NCI-H2227 (cell line): Measurements from ENCODE around the gene UVRAG.
A peak's percentile ranks its signal among the peaks of the same experiment; 100 is the strongest.

Source experiments
- DNase-seq: peaks from one replicate; lab custom pipeline; 2025; ENCODE audit not compliant: unreplicated experiment; lab: John Stamatoyannopoulos, UW

UVRAG gene

DNA sequence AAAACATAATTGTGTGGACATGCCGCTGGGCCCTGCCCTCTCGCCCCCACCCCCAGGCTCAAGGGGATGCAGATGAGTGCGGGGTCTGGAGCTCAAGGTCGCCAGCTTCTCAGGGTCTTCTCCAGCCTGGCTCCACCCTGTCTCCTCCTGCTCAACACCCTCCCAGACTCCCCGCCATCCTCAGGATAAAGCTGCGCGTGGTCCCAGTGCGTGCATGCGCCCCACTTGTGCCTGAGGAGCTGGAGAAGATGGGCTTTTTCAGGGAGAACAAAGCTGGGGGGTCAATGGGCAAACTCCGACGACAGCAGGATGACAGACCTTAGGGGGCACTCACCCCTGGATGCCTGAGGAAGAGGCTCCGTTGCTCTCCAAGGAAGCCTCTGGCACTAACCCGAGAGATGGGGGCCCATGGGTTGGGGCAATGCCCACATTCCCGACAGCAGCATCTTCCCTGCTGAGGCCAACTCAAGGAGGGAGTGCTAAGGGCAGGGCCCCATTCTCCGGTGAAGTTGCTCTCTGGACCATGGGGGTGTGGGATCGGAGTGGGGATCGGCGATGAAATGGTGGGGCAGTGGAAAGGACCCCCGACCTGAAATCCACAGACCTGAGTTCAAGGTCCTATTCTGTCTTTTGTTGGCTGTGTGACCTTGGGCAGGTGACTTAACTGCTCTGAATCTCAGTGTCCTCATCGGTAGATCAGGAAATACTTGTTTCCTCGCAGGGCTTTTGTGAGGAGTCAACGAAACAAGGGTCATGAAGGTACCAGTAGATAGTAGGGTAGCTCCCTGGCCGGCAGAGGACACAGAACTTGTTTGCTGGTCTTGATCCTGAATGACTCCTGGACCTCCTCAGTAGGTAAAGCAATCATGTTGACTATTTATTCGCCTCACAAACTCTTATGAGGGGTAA, 343.6 kb downstream of the UVRAG start:
- DNase-seq: no peak

DNA sequence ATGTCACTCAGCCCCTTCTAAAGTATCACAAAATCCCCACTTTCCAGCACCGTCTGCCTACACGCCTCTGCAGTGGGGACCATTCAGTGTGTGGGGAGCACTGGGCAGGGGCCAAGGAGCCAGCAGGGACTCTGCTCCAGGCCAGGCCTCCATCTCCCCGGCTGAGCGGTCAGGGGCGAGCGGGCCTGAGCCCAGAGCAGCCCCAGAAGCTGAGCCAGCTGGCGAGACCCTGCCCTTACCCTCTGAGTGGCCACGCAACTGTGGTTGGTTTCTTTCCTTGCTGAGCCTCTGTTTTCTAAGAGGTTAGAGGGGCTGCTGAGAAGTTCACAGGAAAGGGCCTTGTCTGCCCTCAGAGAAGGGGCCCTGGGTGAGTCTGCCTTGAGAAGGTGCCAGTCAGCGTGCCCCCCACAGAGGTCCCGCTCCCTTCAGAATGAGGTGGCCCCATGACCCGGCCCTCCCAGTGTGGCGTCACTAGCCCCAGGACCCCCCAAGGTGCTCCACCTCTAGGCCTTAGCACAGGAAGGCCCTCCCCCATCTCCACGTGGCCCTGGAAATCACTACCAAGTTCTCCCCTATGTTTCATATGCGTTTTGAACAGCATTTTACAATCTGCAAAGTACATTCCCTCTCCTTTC, 344.4 kb downstream of the UVRAG start:
- no peak for DNase-seq

DNA sequence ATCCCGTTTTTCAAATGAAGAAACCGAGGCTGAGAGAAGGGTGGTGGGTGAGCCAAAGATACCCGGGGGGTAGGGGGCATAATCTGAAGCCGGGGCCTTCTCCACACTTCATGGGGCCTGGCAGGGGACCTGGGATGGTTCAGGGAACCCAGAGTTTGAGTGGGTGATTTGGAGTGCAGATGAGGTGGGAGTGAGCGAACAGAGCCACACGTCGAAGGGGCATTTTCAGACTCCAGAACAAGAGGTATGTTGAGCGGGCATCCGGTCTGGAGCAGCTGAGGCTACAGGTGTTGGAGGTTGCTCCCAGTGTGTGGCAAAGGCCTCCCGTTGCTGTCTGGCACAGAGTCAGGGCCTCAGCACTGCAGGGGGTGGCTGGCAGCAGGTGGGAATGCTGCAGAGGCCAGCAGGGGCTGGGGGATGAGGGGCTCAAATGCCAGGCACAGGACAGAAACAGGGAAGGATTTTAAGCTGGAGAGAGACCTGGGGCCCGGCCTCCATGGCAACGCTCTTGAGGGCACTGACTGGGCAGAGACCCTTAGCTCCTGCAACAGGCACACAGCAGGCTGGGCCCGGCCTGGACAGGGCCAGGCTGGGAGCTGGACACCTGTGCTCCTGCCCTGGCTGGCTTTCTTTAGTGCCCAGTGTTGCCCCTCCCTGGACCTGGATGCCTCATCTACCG, 345.1 kb downstream of the UVRAG start:
- no peak for DNase-seq

DNA sequence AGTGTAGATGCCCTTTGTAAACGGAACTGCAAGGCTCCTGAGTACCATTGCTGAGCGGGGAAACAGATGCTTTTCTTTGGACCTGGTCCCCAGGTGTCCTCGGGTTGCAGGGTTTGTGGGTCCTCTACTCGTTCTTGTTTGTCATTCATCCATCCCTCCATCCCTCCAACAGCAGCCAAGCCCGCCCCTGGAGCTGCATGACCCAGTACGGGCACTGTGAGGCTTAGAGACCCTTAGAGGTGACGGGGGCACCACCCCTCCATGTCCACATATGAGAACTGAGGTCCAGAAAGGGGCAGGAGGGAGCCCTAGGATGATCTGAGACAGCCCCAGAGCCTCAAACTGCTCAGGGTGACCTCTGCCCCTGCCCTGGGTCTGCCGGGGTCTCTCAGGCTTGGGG, 345.8 kb downstream of the UVRAG start:
- no peak for DNase-seq

DNA sequence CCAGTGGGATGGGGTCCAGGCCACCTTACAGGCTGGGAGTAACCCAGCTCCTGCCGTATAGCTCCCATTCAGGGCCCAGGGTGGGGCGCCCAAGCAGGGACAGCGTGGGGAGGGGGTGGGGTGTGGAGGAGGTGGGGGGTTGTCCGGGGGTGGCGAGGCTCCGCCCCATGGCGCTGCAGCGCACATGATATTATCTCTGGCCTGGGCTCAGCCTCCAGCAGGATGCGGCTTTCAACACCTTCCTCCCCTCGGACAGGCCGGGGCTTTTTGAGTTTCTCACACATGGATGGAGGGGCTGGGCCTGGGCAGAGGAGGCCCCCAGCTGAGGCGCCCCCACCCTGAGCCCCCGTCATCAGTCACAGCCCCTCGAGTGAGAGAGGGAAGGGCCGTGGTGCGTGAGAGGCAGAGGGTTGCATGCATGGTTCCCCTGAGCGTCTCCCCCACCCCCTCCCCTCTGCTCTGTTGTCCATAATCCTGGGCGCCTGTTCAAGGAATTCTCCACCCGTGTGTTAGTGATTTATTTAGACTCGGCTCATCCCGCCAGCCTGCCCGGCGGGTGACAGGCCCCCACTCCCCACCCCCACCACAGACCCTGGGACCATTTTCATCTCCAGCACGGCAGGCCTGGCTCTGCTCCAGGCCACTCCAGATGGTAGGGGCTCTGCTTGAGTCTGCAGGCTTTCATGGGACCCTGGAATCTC, 346.4 kb downstream of the UVRAG start:
- DNase-seq: peak; percentile 19

DNA sequence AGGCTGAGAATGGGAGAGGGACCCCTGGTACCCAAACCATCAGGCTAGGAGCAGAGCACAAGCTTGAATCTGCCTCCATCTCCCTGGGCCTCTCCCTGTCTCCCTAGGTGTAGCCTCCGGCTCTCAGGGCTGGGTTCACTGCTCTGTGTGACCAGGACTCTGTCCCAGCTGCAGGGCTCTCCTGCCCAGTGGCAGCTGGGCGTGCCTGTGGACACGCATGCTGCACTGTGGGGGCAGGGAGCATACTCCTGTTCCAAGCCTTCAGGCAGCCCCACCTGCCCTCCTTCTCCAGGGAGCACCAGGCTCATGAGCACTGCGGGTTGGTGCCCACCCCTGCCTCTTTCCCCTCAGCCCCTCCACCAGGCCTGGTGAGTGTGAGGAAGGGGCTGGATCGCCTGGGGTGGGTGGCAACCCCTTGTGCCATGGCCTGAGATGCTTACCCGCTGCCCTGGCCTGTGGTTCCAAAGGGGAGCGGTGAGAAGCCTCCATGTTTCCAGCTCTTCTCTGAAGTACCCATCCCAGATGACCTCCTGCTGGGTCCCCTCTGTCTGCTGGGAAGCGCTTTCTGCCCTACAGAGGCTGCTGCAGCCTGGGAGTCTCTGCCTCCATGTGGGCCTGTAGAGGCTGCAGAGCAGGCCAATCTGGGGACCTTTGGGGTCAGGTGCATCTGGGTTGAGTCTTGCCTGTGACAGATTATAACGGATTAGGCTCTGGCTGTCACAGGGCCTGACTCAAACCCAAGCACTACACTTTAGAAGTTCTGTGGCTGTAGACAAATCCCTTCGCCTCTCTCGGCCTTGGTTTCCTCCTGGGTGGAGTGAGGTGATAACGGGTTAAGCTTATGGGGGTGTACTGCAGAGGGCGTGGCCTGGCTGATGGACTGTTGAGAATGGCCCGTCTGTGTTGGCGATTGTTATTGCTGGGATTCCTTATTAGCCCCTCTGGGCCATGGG, 347.6 kb downstream of the UVRAG start:
- DNase-seq: no peak

DNA sequence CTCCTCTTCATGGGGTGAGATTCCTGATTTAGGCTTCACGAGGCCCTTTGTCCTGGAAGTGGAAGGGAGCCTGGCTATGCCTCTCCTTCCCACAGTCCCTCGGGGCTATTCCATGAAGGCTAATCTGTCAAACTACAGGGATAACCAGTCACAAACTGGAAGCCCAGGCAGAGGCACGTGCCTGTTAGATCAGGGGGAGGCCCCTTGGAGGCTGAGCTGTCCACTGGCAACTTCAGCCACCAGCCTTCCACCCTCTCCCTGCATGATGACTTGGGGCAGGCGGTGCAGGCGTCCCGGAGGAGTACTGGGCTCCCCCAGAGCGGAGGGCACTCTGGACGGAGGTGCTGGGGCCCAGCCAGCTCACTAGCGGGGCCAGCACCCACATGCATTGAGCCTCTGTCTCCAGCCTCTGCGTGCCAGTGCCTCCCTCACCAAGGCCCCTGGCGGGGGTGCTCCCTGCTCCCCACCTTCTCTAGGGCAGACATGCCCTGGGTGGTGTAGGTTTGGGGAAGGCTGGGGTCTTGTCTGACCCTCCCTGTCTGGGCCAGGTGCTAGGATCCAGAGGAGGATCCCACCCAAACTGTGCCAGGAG, 348.4 kb downstream of the UVRAG start:
- no peak for DNase-seq

DNA sequence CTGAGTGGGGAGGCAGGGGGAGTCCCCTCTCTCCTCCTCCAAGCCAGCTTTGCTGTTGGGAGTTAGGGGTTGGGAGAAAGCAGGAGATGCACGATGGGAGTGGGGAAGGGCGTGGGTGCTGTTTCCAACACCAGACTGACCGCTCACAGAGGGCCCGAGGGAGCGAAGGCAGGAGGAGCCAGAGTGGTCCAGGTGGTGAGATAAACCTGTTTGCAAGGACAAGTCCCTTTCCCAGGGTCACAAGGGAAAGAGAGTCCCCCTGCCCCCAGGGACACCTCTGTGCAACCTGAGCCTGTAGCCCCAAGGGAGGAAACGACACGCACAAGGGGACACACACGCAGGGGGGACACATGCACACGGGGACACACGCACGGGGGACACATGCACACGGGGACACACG, 349.1 kb downstream of the UVRAG start:
- no peak for DNase-seq

DNA sequence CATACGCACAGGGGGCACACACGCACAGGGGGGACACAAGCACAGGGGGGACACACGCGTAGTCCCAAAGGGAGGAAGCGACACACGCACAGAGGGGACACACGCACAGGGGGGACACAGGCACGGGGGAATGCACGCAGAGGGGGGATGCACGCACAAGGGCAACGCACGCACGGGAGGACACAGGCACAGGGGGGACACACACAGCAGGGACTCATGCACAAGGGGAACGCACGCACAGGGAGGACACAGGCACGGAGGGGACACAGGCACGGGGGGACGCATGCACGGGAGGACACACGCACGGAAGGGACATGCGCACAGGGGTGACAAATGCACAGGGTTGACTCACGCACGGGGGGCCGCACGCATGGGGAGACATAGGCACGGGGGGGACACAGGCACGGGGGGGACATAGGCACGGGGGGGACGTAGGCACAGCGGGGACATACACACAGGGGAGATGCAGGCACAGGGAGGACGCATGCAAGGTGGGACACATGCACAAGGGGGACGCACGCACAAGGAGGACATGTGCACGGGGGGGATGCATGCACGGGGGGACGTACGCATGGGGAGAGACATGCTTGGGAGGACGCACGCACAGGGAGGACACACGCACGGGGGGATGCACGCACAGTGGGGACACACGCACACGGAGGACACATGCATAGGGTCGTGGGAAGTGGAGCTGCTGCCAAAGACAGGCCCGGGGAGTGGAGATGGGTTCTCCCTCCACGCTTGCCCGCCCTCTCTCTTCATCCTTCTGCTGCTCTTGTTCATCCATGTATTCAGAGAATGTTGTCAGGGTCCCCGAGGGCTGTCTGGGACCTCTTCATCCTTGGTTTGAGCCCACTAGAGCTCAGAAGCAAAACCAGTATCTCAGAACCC, 350.1 kb downstream of the UVRAG start:
- no peak for DNase-seq

DNA sequence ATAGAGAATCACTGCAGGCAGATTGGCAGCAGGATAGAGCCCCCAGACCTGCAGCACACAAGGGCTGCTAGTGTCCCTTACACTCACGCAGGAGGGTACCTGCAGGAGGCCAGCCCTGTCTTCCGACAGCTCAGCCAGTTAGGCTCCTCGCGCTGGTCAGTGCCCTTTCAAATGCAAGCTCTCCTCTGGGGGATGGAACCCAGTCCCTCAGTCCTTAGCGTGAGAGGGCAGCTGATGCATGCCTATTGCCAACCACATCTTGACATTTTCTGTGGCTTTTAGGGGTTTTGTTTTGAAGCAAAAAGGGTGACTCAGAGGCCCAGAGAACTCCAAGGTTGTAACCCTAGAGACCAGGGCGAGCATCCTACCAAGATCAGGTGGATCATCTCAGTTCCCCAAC, 351.3 kb downstream of the UVRAG start:
- DNase-seq: no peak

DNA sequence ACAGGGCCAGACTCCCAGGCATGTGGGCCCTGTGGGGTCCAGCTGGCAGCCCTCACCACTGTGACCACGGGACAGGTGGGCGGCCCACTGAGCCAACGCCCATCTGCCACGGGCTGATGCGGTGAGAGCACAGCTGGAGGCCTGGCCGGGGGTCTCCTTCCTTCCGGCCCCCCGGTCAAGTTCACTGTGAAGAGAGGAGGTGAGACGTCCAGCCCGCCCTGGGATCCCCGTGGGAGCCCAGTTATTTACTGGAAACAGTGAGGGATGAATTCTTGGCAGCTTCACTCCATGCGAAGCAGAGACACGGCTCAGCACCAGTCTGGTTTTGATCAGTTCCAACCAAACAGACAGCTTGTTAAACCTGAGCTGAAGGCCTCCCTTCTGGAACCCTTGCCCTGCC, 352.6 kb downstream of the UVRAG start:
- no peak for DNase-seq

DNA sequence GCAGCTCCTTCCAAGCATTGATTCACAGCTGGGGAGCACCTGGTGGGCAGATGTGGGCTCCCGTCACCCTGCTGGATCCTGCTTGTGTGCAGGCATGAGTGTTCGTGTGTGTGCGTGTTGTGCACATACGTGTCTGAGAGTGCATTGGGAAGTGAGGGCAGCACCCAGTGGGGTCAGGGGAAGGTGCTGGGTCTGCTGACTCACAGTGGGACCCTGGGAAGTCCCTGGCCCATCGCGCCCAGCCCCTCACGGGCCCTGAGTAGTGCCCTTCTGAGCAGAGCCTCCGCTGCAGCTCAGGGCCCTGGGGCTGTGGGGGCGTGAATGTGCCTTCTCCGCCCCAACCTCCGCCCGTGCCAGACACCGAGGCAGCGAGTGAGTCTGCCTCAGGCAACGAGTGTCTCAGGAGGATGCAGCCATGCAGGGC, 354.5 kb downstream of the UVRAG start:
- no peak for DNase-seq

DNA sequence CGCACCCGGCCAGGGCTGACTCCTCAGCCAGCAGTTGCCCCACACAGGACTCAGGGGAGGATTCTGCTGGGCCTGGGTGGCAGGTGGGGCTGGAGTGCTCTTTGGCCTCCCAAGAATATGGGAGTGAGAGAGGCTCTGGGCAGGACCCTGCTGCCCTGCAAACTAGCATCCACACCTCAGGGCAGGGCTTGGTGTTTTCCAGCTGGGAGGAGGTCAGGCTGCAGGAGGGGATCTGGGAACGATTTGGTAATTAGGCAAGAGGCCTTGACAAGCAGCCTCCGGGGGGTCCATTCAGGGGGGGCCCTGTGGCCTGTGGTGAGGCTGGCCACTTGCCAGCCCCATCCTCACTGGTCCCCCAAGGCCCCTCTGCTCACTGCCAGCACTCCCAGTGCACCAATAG, 355.5 kb downstream of the UVRAG start:
- no peak for DNase-seq

DNA sequence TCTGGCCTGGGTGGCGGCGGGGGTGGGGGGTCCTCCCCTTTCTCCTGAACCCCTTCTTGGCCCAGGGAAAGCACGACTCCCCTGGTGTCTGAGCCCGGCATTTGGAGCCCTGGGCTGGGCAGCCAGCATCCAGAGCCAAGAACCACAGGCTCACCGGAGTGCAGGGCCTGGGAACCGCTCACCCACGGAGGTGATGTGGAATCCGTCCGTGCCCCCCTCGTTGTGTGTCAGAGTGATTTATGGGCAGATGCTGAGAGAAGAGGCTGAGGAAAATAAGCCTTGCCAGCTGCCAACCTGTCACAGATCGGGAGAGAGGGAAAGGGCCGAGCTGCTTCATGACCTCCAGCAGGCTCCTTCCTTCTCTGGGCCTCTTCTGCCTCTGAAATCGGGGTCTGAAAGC, 357.6 kb downstream of the UVRAG start:
- DNase-seq: peak; percentile 49

DNA sequence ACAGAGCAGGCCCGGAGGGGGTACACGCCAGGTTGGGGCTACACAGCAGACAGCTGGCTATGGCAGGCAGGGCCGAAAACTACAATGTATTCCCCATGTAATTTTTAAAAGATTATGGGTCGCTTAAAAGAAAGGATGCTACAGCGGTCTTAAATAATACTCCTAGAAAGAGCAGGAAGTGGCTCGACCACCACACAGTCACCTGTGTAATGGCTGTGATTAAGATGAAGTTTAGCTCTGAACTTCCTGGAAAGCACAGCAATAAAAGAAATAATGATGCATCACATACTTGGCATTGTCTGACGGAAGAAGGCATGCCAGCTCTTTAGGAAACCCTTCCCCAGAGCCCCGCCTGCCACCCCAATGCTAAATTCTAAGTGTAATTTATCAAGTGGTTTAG, 358.7 kb downstream of the UVRAG start:
- no peak for DNase-seq

DNA sequence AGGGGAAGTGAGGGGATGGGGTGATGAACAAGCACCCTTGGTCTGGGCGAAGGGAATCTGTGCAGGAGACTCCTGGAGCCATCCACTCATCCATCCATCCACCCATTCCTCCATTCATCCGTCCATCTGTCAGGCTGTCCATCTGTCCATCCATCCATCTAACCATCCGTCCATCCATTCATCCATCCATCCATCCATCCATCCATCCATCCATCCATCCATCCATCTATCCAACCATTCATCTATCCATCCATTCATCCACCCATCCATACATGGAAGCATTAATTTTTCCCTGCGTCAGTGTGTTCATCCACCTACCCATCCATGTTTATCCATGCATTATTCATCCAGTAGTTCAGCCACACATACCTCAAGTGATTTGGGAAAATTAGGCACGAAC, 359.3 kb downstream of the UVRAG start:
- DNase-seq: no peak

DNA sequence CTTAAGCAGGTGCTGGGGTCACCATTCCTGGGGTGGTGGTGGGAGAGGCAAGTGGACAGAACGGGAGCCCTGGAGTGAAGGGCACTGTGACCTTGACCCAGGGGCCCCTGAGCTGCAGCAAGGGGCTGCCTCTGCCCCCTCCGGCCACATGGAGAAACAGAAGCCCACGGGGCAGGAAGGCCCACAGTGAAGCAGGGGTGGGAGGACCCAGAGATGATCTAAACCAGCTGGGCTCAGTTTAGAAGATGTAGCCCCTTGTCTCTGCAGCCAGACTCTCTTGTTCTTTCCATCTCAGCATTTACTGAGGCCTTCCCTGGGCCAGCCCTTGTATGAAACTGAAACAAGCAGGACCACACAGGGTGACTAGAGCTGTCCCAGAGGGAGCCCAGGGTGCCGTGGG, 360.8 kb downstream of the UVRAG start:
- no peak for DNase-seq

DNA sequence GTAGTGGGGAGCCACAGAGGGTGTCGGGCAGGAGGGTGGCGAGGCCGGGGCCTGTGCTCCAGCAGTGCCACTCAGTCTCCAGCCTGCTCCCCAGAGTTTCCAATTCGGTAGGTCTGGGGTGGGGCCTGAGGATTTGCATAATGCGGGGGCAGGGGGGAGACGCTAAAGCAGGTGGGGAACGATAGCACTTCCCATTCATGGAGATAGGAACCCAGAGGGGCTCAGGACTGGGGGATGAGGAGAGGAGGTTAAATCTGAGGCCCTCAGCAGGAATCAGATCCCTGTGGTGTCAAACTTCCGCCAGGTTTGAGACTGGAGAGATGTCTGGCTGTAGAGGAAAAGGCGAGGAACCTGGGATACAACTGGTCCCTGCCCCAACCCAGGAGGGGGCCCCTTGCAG, 361.5 kb downstream of the UVRAG start:
- DNase-seq: no peak

DNA sequence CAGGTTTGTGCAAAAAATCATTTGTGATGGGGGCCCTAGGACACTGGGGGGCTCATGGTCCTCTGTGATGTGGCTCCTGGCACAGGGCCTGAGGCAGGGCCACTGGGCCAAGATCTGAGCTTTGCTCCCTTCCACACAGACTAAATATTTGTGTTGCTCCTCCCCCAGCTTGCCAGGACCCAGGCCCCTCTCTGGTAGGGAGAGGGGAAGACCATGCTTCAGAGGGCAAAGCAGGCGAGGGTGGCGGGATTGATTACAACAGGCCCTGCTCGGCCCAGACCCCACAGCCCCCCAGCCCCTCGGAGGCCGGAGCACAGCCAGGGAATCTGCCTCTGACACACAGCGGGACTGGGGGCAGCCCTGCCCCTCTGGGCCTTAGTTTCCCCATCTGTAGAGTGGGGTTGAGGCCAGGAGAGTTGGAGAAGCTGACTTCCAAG, 362.3 kb downstream of the UVRAG start:
- no peak for DNase-seq
